NCI-H2227 (cell line): ENCODE measurements around the gene HHATL.

ENCODE experiments used
- DNase-seq: peaks from one replicate; lab custom pipeline; 2025; ENCODE audit not compliant: unreplicated experiment; lab: John Stamatoyannopoulos, UW

HHATL gene

GRCh38 chr3:42654331-42655201 is 48.0 kb downstream of the HHATL start:
- peak; percentile 63 for DNase-seq

DNA sequence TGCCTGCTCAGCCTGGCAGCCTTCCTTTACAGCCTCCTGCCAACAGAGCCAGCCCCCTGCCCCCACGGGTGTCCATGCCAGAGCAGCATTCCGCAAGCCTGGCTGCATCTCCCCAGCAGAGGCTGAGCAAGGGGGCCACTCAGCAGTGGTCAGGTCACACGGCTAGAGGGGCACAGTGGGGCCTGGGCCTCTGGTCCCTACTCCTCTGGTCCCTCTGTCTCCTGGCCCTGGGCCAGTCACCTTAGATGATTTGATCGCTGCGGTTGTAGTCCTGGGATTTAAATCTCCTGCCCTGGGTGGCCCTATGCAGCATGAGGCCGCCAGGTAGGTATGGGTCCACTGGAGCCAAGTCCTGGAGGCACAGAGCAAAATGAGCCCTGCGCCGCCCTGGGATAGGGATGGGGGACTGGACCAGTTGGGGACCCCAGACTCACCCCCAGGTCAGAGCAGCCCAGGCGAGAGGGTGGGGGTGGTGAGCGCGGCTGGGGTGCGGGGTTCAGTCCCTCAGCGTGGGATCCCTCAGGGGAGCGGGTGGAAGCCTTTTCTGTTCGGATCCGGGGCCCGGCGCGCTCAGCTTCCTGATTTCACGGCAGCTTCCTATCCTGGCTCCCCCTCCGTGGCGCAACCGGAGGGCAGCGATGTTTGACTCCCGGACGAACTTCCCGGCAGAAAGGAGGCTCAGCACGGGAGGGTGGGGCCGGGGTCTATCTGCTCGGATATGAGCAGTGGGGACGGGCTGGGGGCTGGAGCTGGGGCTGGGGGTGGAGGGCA is 48.9 kb downstream of the HHATL start, which contains the start of gene ZBTB47:
Gene ZBTB47, plus strand, starts transcription at position 138 of the 771 bp plus-strand sequence. CDS start 4,659 bp downstream, outside the sequence.
- DNase-seq, result peak; percentile 31

- no peak for DNase-seq
Observed at GRCh38 chr3:42653303-42653559, 49.4 kb downstream of the HHATL start.

DNA sequence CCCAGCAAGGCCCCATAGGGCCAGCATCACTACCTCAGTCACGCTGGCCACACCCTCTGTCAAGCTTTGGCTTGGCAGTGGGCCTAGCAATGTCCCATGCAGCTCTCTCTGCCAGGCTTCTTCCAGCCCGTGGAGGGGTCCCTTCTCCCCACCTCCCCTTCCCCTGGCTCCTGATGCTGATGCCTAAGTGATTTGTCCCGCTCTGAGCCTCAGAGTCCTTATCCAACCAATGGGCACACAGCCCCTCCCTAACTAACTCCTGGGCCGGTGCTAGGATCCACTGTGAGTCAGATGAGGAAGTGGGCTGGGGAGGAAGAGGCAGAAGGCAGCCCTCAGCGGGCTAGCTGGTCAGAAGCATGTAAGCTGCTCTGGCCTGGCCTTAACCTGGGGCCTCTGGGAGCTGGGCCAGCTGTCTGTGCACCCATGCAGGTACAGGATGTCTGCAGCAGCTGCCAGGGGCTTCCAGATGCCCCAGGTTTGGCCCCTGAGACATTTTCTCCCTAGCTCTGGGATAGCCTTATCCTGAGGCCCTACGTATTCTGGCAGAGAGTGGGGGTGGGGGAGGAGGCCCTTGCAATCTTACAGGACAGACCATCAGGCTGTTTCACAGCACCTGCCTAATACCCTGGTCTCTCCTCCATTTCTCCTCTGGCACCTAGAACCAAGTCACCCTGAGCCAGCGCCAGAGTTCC is 49.8 kb downstream of the HHATL start:
- DNase-seq, result no peak

DNA sequence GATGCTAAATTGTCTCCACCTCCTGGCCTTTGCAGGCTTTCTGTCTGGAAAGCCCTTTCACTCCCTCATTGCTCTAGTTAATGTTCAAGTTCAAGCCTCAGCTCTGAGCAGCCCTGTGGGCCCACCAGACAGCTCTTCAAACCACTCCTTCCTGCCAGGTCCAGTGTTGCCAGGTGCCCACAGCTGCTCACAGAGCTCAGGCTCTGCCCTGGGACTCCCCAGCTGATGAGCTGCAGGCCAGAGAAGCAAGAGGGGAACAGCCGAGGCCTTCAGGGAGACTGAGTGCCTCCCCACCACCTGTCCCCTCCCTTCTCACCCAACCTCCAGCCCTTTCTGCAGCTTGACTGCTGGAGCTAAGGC is 50.4 kb downstream of the HHATL start:
- no peak for DNase-seq

GRCh38 chr3:42651248-42652091 is 51.1 kb downstream of the HHATL start:
- no peak for DNase-seq

DNA sequence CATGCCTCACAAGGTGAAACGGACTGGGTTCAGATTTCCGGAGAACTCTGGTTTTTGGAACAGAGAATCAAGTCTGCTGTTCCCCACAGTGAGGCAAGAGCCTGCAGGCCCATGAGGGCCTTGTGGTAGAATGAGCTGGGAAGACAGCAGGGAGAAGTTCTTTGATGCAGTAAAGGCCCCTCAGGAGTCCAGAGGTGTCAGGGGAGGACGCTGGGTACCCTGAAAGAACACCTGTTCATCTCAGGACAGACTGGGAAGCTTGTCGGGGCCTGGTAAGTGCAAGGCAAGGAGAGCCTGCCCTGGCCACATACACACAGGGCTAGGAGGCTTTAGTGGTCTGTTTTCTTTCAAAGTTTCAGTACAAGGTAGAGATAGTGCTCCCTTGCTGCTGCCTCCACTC is 52.8 kb downstream of the HHATL start:
- no peak for DNase-seq

GRCh38 chr3:42649006-42649405 is 53.6 kb downstream of the HHATL start:
- DNase-seq, result no peak

DNA sequence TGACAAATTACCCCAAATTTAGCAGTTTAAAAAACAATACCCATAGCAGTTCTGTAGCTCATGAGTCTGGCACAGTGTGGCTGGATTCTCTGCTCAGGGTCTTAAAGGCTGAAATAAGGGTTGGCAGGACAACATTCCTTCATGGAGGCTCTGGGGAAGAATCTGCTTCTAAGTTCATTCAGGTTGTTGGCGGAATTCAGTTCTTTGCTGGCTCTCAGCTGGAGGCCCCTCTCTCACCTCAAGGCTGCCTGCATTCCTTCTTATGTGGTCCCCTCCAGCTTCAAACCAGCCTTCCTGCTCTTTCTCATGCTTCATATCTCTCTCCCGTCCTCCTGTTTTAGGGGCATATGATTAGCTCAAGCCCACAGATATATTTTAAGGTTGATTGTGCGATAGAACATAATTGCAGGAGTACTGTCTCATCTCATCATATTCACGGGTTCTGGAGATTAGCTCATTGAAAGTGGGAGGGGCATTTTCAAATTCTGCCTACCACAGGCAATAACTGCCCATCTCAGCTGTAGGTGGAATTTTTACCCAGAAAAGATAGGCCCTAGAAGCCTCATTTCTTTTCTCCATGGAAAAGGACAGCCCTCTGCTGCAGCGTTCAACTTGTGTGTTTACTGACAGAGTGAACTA is 54.7 kb downstream of the HHATL start:
- DNase-seq, result no peak
